Pancreas (tissue), 10 donors: Measurements from ENCODE around the gene TMEM108. TPM values are rescaled to one million over a fixed set of nuclear protein-coding genes. Genes with fewer than 3 reads are reported as not detected.

ENCODE experiments used
- ATAC-seq, 4 donors: fragments of 200-7000 bp; cut with Tn5 transposase; one replicate each; pipeline versions ENCODE4 v1.8.0 to v1.9.1; 2020; ENCODE audit warnings: mild to moderate bottlenecking in 4 of 4, moderate library complexity in 4 of 4
- DNase-seq, 6 donors: peaks; one replicate each; pipeline ENCODE4 v3.0.0-alpha.2; 2020
- FAIRE-seq: peaks from 2 replicates; lab custom pipeline; 2012; peaks lifted over from hg19 to GRCh38; lab: Jason Lieb, UNC
- H3K27ac ChIP-seq, 4 donors: fragments of 200-600 bp; sonication (generic); 1 replicate in 3 of 4; 2 replicates in 1 of 4; pipeline versions ENCODE4 v1.5.0 to v1.8.0; 2020
- H3K27me3 ChIP-seq, 4 donors: fragments of 200-600 bp; one replicate each; pipeline ENCODE4 v1.8.0; 2021
- H3K36me3 ChIP-seq, 3 donors: fragments of 200-600 bp; sonication (generic) in 1 of 3; one replicate each; pipeline versions ENCODE4 v1.5.0 to v1.8.0; 2020 to 2021
- H3K4me1 ChIP-seq, 3 donors: fragments of 200-600 bp; one replicate each; pipeline ENCODE4 v1.8.0; 2021
- H3K4me3 ChIP-seq, 4 donors: fragments of 200-600 bp; sonication (generic) in 2 of 4; one replicate each; pipeline versions ENCODE4 v1.5.0 to v1.8.0; 2020 to 2021
- H3K9me3 ChIP-seq, 4 donors: fragments of 200-600 bp; one replicate each; pipeline ENCODE4 v1.8.0; 2021
- CTCF ChIP-seq, 4 donors: fragments of 200-600 bp; sonication (generic) in 3 of 4; IDR thresholded peaks; one replicate each; pipeline versions ENCODE4 v1.5.0 to v1.8.0; 2021; ENCODE audit warnings: antibody characterized with exemption in 4 of 4
- WGBS, 2 donors: extraction: QIAGEN DNeasy Blood & Tissue Kit; methylation state at CpG; one replicate each; pipeline ENCODE4 v1.1.7; 2013; 5-methylcytosine and 5-hydroxymethylcytosine counted together
- intact Hi-C, 3 donors: fragments of 100-400 bp; cut with DNase I; formaldehyde crosslinking; loops; one replicate each; pipeline versions ENCODE4 v1.11.1 to v1.14.2; 2022
- polyA plus RNA-seq, 2 donors: library from polyadenylated mRNA; stranded (reverse); fragments of 200-250 nt; gene quantifications; one replicate each; pipeline ENCODE4 v1.2.3, GENCODE V29; 2013
- total RNA-seq, 6 donors: library from RNA; stranded (reverse); fragmentation: NEBNext Ultra II Directional in 4 of 6; extraction: Animal tissue kit (Norgen Biotek cat#: 25700) in 4 of 6; gene quantifications; one replicate each; pipeline versions ENCODE4 v1.2.1 to v1.2.4, GENCODE V29; 2021 to 2023
- donor health status: healthy with polysubstance abuse.
- donor health status: DM: no; HTN: no; CAD: no; lungs with moderate emphysema.
- donor health status: DM: no; HTN: no; CAD: no.
- donor health status: control.
- donor health status: control.
- donor health status: Bipolar disorder and iron deficiency.
- donor health status: DM: yes; HTN: yes; CAD: no.
- donor health status: DM: no; HTN: no; CAD: no.
- donor health status: DM: no; HTN: no; CAD: no.
- donor health status: DM: yes; HTN: yes; CAD: no.

Gene TMEM108
- total and polyA plus RNA-seq, 8 donors = 0.23 to 2.1 (median 0.52) TPM

GRCh38 chr3:133294253-133294652, 256.1 kb downstream of the TMEM108 start:
- no peak for DNase-seq
- 66 to 89% methylated on average over 1 of the region's 1 CpG for WGBS, 2 donors
- Histone ChIP-seq H3K9me3 (no peaks in the 10 kb centered on the region), H3K4me1 (no peaks in the 10 kb centered on the region), H3K4me3 (no peak overlapping the region), H3K27me3 (no peaks in the 10 kb centered on the region), H3K36me3 (no peaks in the 10 kb centered on the region), H3K27ac (no peak overlapping the region)
- TF ChIP-seq CTCF (IDR thresholded peaks at IDR 0.05) = no peak
- FAIRE-seq = no peak
- ATAC-seq = no peak
- intact Hi-C loops = no loop called here

- FAIRE-seq = no peak
- intact Hi-C loops = no loop called here
- H3K27me3 ChIP-seq = no peaks in the 10 kb centered on the region
- no peak overlapping the region for H3K4me3 ChIP-seq
- TF ChIP-seq CTCF (IDR thresholded peaks at IDR 0.05) = no peak
- H3K4me1 ChIP-seq = no peaks in the 10 kb centered on the region
- no peaks in the 10 kb centered on the region for H3K36me3 ChIP-seq
- ATAC-seq = peak in 1 of 4 donors; percentile 56
- WGBS, 2 donors = 79 to 80% methylated on average over 4 of the region's 4 CpGs
- DNase-seq = no peak
- no peaks in the 10 kb centered on the region for H3K9me3 ChIP-seq
- H3K27ac ChIP-seq = no peak overlapping the region
Measured at GRCh38 chr3:133295199-133295901, 257.2 kb downstream of the TMEM108 start.

GRCh38 chr3:133295944-133296917, 258.0 kb downstream of the TMEM108 start:
- intact Hi-C loops = no loop called here

GRCh38 chr3:133296981-133297380, 258.8 kb downstream of the TMEM108 start:
- Histone ChIP-seq H3K9me3 (no peaks in the 10 kb centered on the region), H3K36me3 (no peaks in the 10 kb centered on the region), H3K27ac (no peak overlapping the region), H3K4me3 (no peak overlapping the region), H3K27me3 (no peaks in the 10 kb centered on the region), H3K4me1 (no peaks in the 10 kb centered on the region)
- ATAC-seq = no peak
- TF ChIP-seq CTCF (IDR thresholded peaks at IDR 0.05) = no peak
- WGBS, 2 donors = 69 to 81% methylated on average over 5 of the region's 5 CpGs
- DNase-seq = no peak
- FAIRE-seq = no peak
- intact Hi-C loops = no loop called here

More at GRCh38 chr3:133295944-133296917, 258.0 kb downstream of the TMEM108 start:
- no peak overlapping the region for H3K27ac ChIP-seq
- H3K4me1 ChIP-seq = no peaks in the 10 kb centered on the region
- H3K36me3 ChIP-seq = no peaks in the 10 kb centered on the region
- no peak for DNase-seq
- 65 to 69% methylated on average over 6 of the region's 6 CpGs for WGBS, 2 donors
- TF ChIP-seq CTCF (IDR thresholded peaks at IDR 0.05) = no peak
- no peaks in the 10 kb centered on the region for H3K27me3 ChIP-seq
- peak in 1 of 4 donors; percentile 37 for ATAC-seq
- H3K4me3 ChIP-seq = no peak overlapping the region
- no peaks in the 10 kb centered on the region for H3K9me3 ChIP-seq
- FAIRE-seq = no peak
